K562 (cell line): ENCODE results near the gene FEM1B. TPM values are rescaled to one million over a fixed set of nuclear protein-coding genes. Genes with fewer than 3 reads are reported as not detected.

Source experiments
- ATAC-seq: fragments of 200-7000 bp; cut with Tn5 transposase; 3 replicates; pipeline ENCODE4 v1.9.1; 2020; ENCODE audit warnings: moderate library complexity
- BruUV-seq: library from RNA; stranded (reverse); fragments of 400-500 nt; replicated peaks from 2 replicates; lab custom pipeline; 2021; lab: Mats Ljungman, UMichigan
- CTCF ChIA-PET: fragments of 300-600 bp; formaldehyde crosslinking; extraction: SDS; loops from one replicate; lab custom pipeline; 2021; ENCODE audit warnings: low intra/inter-chr PET ratio; lab: Yijun Ruan, JAX
- POLR2A ChIA-PET: fragments of 300-600, 350-650 bp; sonication (Branson Sonifier 250); formaldehyde crosslinking; extraction: SDS; loops from one replicate; lab custom pipeline; 2021; ENCODE audit warnings: antibody characterized with exemption, inconsistent platforms; lab: Yijun Ruan, JAX
- DNase-seq, 4 experiments: peaks; one replicate each; pipeline versions ENCODE4 v3.0.0 to v3.0.0-alpha.2; 2011 to 2018; ENCODE audit warnings: low spot score in 3 of 4, mixed read lengths in 3 of 4; ENCODE audit errors: extremely low read depth in 1 of 4
- FAIRE-seq: peaks from 2 replicates; lab custom pipeline; 2011; peaks lifted over from hg19 to GRCh38; lab: Jason Lieb, UNC
- H2AFZ ChIP-seq: 2 replicates; pipeline ENCODE4 v1.6.0; 2011; ENCODE audit warnings: low read depth, low read length, control low read depth, inconsistent platforms
- H3K27ac ChIP-seq: fragments of 200-600 bp; 3 replicates; pipeline ENCODE4 v1.8.0; 2011; ENCODE audit warnings: low read depth, mild to moderate bottlenecking, control low read depth, inconsistent platforms, low read length, moderate library complexity, mixed read lengths; ENCODE audit errors: extremely low read depth
- H3K27me3 ChIP-seq, 2 experiments: fragments of 300-600 bp in 1 of 2; 2 replicates in 1 of 2; 3 replicates in 1 of 2; pipeline versions ENCODE4 v1.6.0 to v1.8.0; 2011; ENCODE audit warnings: inconsistent platforms in 2 of 2, low read length in 2 of 2, mild to moderate bottlenecking in 1 of 2, mixed read lengths in 1 of 2, moderate library complexity in 1 of 2; ENCODE audit not compliant: control insufficient read depth in 2 of 2, insufficient read depth in 2 of 2
- H3K36me3 ChIP-seq: fragments of 300-600 bp; 3 replicates; pipeline ENCODE4 v1.8.0; 2011; ENCODE audit warnings: mild to moderate bottlenecking, low read length, inconsistent platforms; ENCODE audit not compliant: control insufficient read depth, insufficient read depth
- H3K4me1 ChIP-seq, 2 experiments: fragments of 200-600 bp in 1 of 2; replicated peaks in 1 of 2; 2 replicates in 1 of 2; 3 replicates in 1 of 2; pipeline versions ENCODE4 v1.5.1 to v1.8.0; 2011; ENCODE audit warnings: inconsistent platforms in 2 of 2, low read length in 2 of 2, mild to moderate bottlenecking in 1 of 2, mixed read lengths in 1 of 2, moderate library complexity in 1 of 2; ENCODE audit not compliant: control insufficient read depth in 2 of 2, insufficient read depth in 2 of 2
- H3K4me2 ChIP-seq: 2 replicates; pipeline ENCODE4 v1.6.1; 2011; ENCODE audit warnings: low read length, control low read depth, inconsistent platforms, mixed read lengths; ENCODE audit not compliant: insufficient read depth
- H3K4me3 ChIP-seq: fragments of 200-600 bp; sonication (generic), shearing (Covaris generic); 2 replicates; pipeline ENCODE4 v1.5.1; 2016; ENCODE audit warnings: control low read depth, inconsistent platforms
- H3K79me2 ChIP-seq: fragments of 200-600 bp; 3 replicates; pipeline ENCODE4 v1.8.0; 2011; ENCODE audit warnings: low read length, inconsistent platforms; ENCODE audit not compliant: control insufficient read depth, insufficient read depth
- H3K9ac ChIP-seq, 2 experiments: 2 replicates each; pipeline versions ENCODE4 v1.6.0 to v1.6.1; 2011; ENCODE audit warnings: low read depth in 2 of 2, low read length in 2 of 2, control low read depth in 1 of 2, inconsistent platforms in 1 of 2, mild to moderate bottlenecking in 1 of 2, mixed read lengths in 1 of 2; ENCODE audit not compliant: insufficient read depth in 1 of 2
- H3K9me1 ChIP-seq: one replicate; pipeline ENCODE4 v1.6.0; 2011; ENCODE audit warnings: inconsistent platforms, mild to moderate bottlenecking, low read length, moderate library complexity; ENCODE audit not compliant: control insufficient read depth, insufficient read depth
- H3K9me3 ChIP-seq: replicated peaks from 2 replicates; pipeline ENCODE4 v1.5.1; 2011; ENCODE audit warnings: low read depth, low read length, inconsistent platforms; ENCODE audit not compliant: control insufficient read depth, insufficient read depth
- H4K20me1 ChIP-seq: replicated peaks from 2 replicates; pipeline ENCODE4 v1.6.1; 2011; ENCODE audit warnings: low read length, inconsistent platforms, mixed read lengths; ENCODE audit not compliant: control insufficient read depth, insufficient read depth
- CEBPB ChIP-seq: fragments of 450-650 bp; IDR thresholded peaks from 2 replicates; pipeline ENCODE4 v1.6.1; 2016; ENCODE audit warnings: missing genetic modification characterization, missing compliant biosample characterization
- CEBPG ChIP-seq, 3 experiments: fragments of 200-800 bp in 1 of 3; sonication (Bioruptor generic) in 1 of 3; sonication (generic) in 1 of 3; formaldehyde crosslinking in 1 of 3; IDR thresholded peaks in 2 of 3; conservative IDR thresholded peaks in 1 of 3; 2 replicates each; pipeline versions ENCODE4 v1.6.1 to v1.8.0; 2016 to 2022; ENCODE audit warnings: missing compliant biosample characterization in 2 of 3, missing genetic modification characterization in 2 of 3, mild to moderate bottlenecking in 1 of 3, missing genetic modification reagents in 1 of 3
- CTCF ChIP-seq, 3 experiments: IDR thresholded peaks in 2 of 3; conservative IDR thresholded peaks in 1 of 3; 2 replicates each; pipeline ENCODE4 v1.5.1; 2011 to 2012; ENCODE audit warnings: low read length in 3 of 3, mild to moderate bottlenecking in 3 of 3, control low read depth in 2 of 3, improper control_type of control experiment in 1 of 3, inconsistent platforms in 1 of 3, low read depth in 1 of 3, mixed read lengths in 1 of 3, moderate library complexity in 1 of 3; ENCODE audit not compliant: insufficient read depth in 2 of 3
- EHMT2 ChIP-seq: fragments of 450-650 bp; IDR thresholded peaks from 2 replicates; pipeline ENCODE4 v1.6.1; 2018; ENCODE audit warnings: antibody characterized with exemption
- RAD21 ChIP-seq, 2 experiments: fragments of 250-450 bp in 1 of 2; fragments of 450-650 bp in 1 of 2; sonication (Bioruptor Pico) in 1 of 2; formaldehyde crosslinking in 1 of 2; IDR thresholded peaks in 1 of 2; conservative IDR thresholded peaks in 1 of 2; 2 replicates each; pipeline versions ENCODE4 v1.4.0 to v1.8.0; 2020 to 2022; ENCODE audit warnings: mild to moderate bottlenecking in 2 of 2, moderate library complexity in 1 of 2
- TFE3 ChIP-seq: fragments of 450-650 bp; formaldehyde crosslinking; IDR thresholded peaks from 2 replicates; pipeline ENCODE4 v1.4.0; 2020; ENCODE audit warnings: mild to moderate bottlenecking, mixed read lengths
- ZNF696 ChIP-seq: fragments of 250-450 bp; sonication (Bioruptor Pico); conservative IDR thresholded peaks from 2 replicates; pipeline ENCODE4 v1.4.0; 2020; ENCODE audit warnings: mild to moderate bottlenecking, moderate library complexity
- WGBS: fragments of 100-300 bp; shearing (Covaris generic); methylation state at CpG from one replicate; pipeline ENCODE4 v1.1.6; 2016; ENCODE audit warnings: low coverage, mixed read lengths; ENCODE audit not compliant: insufficient coverage; ENCODE audit errors: missing lambda C conversion rate; 5-methylcytosine and 5-hydroxymethylcytosine counted together
- in situ Hi-C: fragments of 300-500 bp; cut with MboI; formaldehyde crosslinking; loops from 4 replicates; pipeline ENCODE4 v1.15.0; 2018; ENCODE audit warnings: inconsistent platforms, mixed read lengths
- intact Hi-C: fragments of 100-400 bp; cut with micrococcal nuclease; formaldehyde crosslinking; loops from 2 replicates; pipeline ENCODE4 v1.14.2; 2022
- polyA plus RNA-seq, 8 experiments: library from polyadenylated mRNA; depleted of rRNA in 4 of 8; stranded (reverse) in 5 of 8; unstranded in 3 of 8; fragments of >200 nt; fragmentation: Nextera tagmentation in 2 of 8; fragmentation: Illumina TruSeq in 1 of 8; extraction: Ambion mirVana in 2 of 8; extraction: Trizol in 1 of 8; gene quantifications; 2 replicates each; pipeline versions ENCODE4 v1.2.1 to v1.2.3, GENCODE V29; 2011 to 2014; ENCODE audit warnings: inconsistent platforms in 1 of 8, missing spikeins in 1 of 8
- total RNA-seq, 7 experiments: library from RNA; depleted of rRNA in 6 of 7; stranded (reverse); fragments of >200 nt in 6 of 7; fragmentation: Illumina TruSeq in 2 of 7; extraction: Trizol in 2 of 7; gene quantifications; 2 replicates each; pipeline versions ENCODE4 v1.2.1 to v1.2.3, GENCODE V29; 2011 to 2021; ENCODE audit warnings: low replicate concordance in 1 of 7
- TF ChIP-seq, protein P1 (sequence below): sonication (generic); formaldehyde crosslinking; IDR thresholded peaks from 2 replicates; pipeline ENCODE4 v1.8.1; 2023; ENCODE audit warnings: mild to moderate bottlenecking, missing genetic modification reagents

The FEM1B gene
- total and polyA plus RNA-seq, 9 of the 15 experiments (the other 6 are each of a cell fraction or from before 2014, with no cell fraction given) = 5.9 to 61.6 (median 20.1) TPM

- TF ChIP-seq TFE3 (peak; percentile 26; the same call in 1 of the 2 replicates), CTCF (IDR thresholded peaks at IDR 0.05 in 2 of 3, conservative IDR thresholded peaks at IDR 0.05 in 1 of 3; ENCODE audit: insufficient read depth in 2 of 3, low read depth in 1 of 3, low read length in 3 of 3) (peak; percentile 74 to 93 (median 81)), RAD21 (CRISPR knock-in tag; conservative IDR thresholded peaks at IDR 0.05 in 1 of 2, IDR thresholded peaks at IDR 0.05 in 1 of 2) (peak; percentile 73 to 87)
Observed at GRCh38 chr15:68252925-68253534, 24.5 kb upstream of the FEM1B start (continued).

- Histone ChIP-seq H3K9me3 (no peaks in the 10 kb centered on the region), H4K20me1 (no peaks in the 10 kb centered on the region), H3K9ac (no peak overlapping the region), H3K79me2 (no peaks in the 10 kb centered on the region), H3K4me2 (no peak overlapping the region), H3K27ac (no peak overlapping the region), H2AFZ (no peak overlapping the region), H3K9me1 (no peaks in the 10 kb centered on the region), H3K36me3 (no peaks in the 10 kb centered on the region), H3K4me3 (no peak overlapping the region), H3K4me1 (peaks cover 0 to 12% of the 10 kb centered on the region in 2 experiments; a peak in 3 of 5 replicates), H3K27me3 (peaks cover 24 to 39% of the 10 kb centered on the region in 2 experiments)
- no peak for FAIRE-seq
- in situ Hi-C loops = no loop called here
- ChIA-PET POLR2A (no interaction called here), CTCF (no interaction called here)
- intact Hi-C loops = no loop called here
- ATAC-seq = no peak
- no TSS peak for BruUV-seq
- DNase-seq = no peak
- TF ChIP-seq, protein P1, sequence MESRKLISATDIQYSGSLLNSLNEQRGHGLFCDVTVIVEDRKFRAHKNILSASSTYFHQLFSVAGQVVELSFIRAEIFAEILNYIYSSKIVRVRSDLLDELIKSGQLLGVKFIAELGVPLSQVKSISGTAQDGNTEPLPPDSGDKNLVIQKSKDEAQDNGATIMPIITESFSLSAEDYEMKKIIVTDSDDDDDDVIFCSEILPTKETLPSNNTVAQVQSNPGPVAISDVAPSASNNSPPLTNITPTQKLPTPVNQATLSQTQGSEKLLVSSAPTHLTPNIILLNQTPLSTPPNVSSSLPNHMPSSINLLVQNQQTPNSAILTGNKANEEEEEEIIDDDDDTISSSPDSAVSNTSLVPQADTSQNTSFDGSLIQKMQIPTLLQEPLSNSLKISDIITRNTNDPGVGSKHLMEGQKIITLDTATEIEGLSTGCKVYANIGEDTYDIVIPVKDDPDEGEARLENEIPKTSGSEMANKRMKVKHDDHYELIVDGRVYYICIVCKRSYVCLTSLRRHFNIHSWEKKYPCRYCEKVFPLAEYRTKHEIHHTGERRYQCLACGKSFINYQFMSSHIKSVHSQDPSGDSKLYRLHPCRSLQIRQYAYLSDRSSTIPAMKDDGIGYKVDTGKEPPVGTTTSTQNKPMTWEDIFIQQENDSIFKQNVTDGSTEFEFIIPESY (CRISPR knock-in tag) = 0 out of 2 replicates have a peak, but pooled peaks have one; percentile 52
- TF ChIP-seq EHMT2 (no peak), ZNF696 (CRISPR knock-in tag) (no peak), CEBPG (CRISPR knock-in tag; IDR thresholded peaks at IDR 0.05) (no peak), CEBPG (tag; conservative IDR thresholded peaks at IDR 0.05 in 1 of 2, IDR thresholded peaks at IDR 0.05 in 1 of 2) (0 out of 4 replicates have a peak, but pooled peaks of 1 of the 2 experiments have one; percentile 12), CEBPB (peak; percentile 68)
- 49% methylated on average over 33 of the region's 57 CpGs for WGBS
Observed at GRCh38 chr15:68256675-68257450, 20.7 kb upstream of the FEM1B start.
